CD14-positive monocyte (primary cell): Measurements from ENCODE around the gene FOXA3. TPM values are rescaled to one million over a fixed set of nuclear protein-coding genes. Genes with fewer than 3 reads are reported as not detected.
A peak's percentile ranks its signal among the peaks of the same experiment; 100 is the strongest.
"Not testable (repeated sequence)": the region's sequence is repeated elsewhere in the genome, so short reads cannot be mapped to it uniquely, and the experiment has no call there.

ENCODE experiments used
- DNase-seq, 3 donors: peaks; one replicate each; pipeline ENCODE4 v3.0.0-alpha.2; 2011 to 2022
- H2AFZ ChIP-seq: 2 replicates; pipeline ENCODE4 v1.6.0; 2012; ENCODE audit warnings: mild to moderate bottlenecking, low read depth, low read length, inconsistent platforms; ENCODE audit not compliant: insufficient read depth, poor library complexity, severe bottlenecking
- H3K27ac ChIP-seq, 2 donors: 1 replicate in 1 of 2; 2 replicates in 1 of 2; pipeline ENCODE4 v1.5.1; 2012 to 2013; ENCODE audit warnings: low read length in 2 of 2, control low read depth in 1 of 2, inconsistent platforms in 1 of 2, low read depth in 1 of 2, mild to moderate bottlenecking in 1 of 2
- H3K27me3 ChIP-seq, 2 donors: one replicate each; pipeline versions ENCODE4 v1.6.0 to v1.6.1; 2011 to 2013; ENCODE audit warnings: low read length in 2 of 2; ENCODE audit not compliant: control insufficient read depth in 2 of 2, insufficient read depth in 2 of 2
- H3K36me3 ChIP-seq, 2 donors: replicated peaks in 1 of 2; 1 replicate in 1 of 2; 2 replicates in 1 of 2; pipeline versions ENCODE4 v1.5.1 to v1.6.1; 2012 to 2013; ENCODE audit warnings: low read length in 2 of 2, control low read depth in 1 of 2, inconsistent platforms in 1 of 2, mild to moderate bottlenecking in 1 of 2; ENCODE audit not compliant: insufficient read depth in 2 of 2, control insufficient read depth in 1 of 2
- H3K4me1 ChIP-seq, 2 donors: 1 replicate in 1 of 2; 2 replicates in 1 of 2; pipeline versions ENCODE4 v1.5.1 to v1.6.1; 2012 to 2013; ENCODE audit warnings: low read length in 2 of 2, control low read depth in 1 of 2, inconsistent platforms in 1 of 2, mild to moderate bottlenecking in 1 of 2, moderate library complexity in 1 of 2; ENCODE audit not compliant: insufficient read depth in 2 of 2, control insufficient read depth in 1 of 2
- H3K4me2 ChIP-seq: replicated peaks from 2 replicates; pipeline ENCODE3; 2012; ENCODE audit warnings: low read length, moderate library complexity, mild to moderate bottlenecking; ENCODE audit not compliant: poor library complexity, severe bottlenecking; ENCODE audit errors: extremely low read depth
- H3K4me3 ChIP-seq, 3 experiments: fragments of 200-600 bp in 1 of 3; sonication (generic) in 1 of 3; replicated peaks in 1 of 3; 1 replicate in 2 of 3; 2 replicates in 1 of 3; pipeline ENCODE4 v1.5.1; 2011 to 2013; ENCODE audit warnings: low read length in 3 of 3, mild to moderate bottlenecking in 3 of 3, control low read depth in 2 of 3, low read depth in 2 of 3, inconsistent platforms in 1 of 3, moderate library complexity in 1 of 3
- H3K79me2 ChIP-seq: 2 replicates; pipeline ENCODE4 v1.6.0; 2012; ENCODE audit warnings: mild to moderate bottlenecking, control low read depth, inconsistent platforms, low read length, moderate library complexity; ENCODE audit not compliant: insufficient read depth
- H3K9ac ChIP-seq: 2 replicates; pipeline ENCODE4 v1.6.0; 2017; ENCODE audit warnings: low read length, mild to moderate bottlenecking; ENCODE audit not compliant: insufficient read depth, poor library complexity, severe bottlenecking
- H3K9me3 ChIP-seq, 2 donors: replicated peaks in 1 of 2; 1 replicate in 1 of 2; 2 replicates in 1 of 2; pipeline versions ENCODE4 v1.5.1 to v1.6.1; 2012 to 2013; ENCODE audit warnings: low read length in 2 of 2, control low read depth in 1 of 2; ENCODE audit not compliant: control insufficient read depth in 1 of 2, insufficient read depth in 1 of 2
- H4K20me1 ChIP-seq: 2 replicates; pipeline ENCODE4 v1.6.0; 2012; ENCODE audit warnings: mild to moderate bottlenecking, low read length, control low read depth, moderate library complexity; ENCODE audit not compliant: insufficient read depth
- H3K27ac Mint-ChIP-seq, 7 donors: one replicate each; pipeline ENCODE4 v1.8.0; 2020; ENCODE audit warnings: mild to moderate bottlenecking in 7 of 7, mixed read lengths in 7 of 7, moderate library complexity in 6 of 7, inconsistent platforms in 2 of 7
- H3K27me3 Mint-ChIP-seq, 3 donors: one replicate each; pipeline ENCODE4 v1.8.0; 2021 to 2022; ENCODE audit warnings: low read depth in 3 of 3, mild to moderate bottlenecking in 3 of 3, mixed read lengths in 3 of 3, moderate library complexity in 3 of 3, inconsistent platforms in 1 of 3
- H3K36me3 Mint-ChIP-seq, 2 donors: one replicate each; pipeline ENCODE4 v1.8.0; 2020; ENCODE audit warnings: mixed read lengths in 2 of 2, inconsistent platforms in 1 of 2, mild to moderate bottlenecking in 1 of 2
- H3K4me1 Mint-ChIP-seq: one replicate; pipeline ENCODE4 v1.8.0; 2020; ENCODE audit warnings: mild to moderate bottlenecking, mixed read lengths
- H3K4me3 Mint-ChIP-seq, 2 donors: one replicate each; pipeline ENCODE4 v1.8.0; 2020; ENCODE audit warnings: mild to moderate bottlenecking in 2 of 2, mixed read lengths in 2 of 2, moderate library complexity in 1 of 2
- H3K9me3 Mint-ChIP-seq, 7 donors: one replicate each; pipeline ENCODE4 v1.8.0; 2020 to 2022; ENCODE audit warnings: mixed read lengths in 7 of 7, mild to moderate bottlenecking in 6 of 7, moderate library complexity in 6 of 7, inconsistent platforms in 2 of 7
- WGBS: methylation state at CpG from one replicate; pipeline ENCODE4 v1.1.5; 2013; ENCODE audit warnings: missing lambda C conversion rate; ENCODE audit not compliant: insufficient coverage; 5-methylcytosine and 5-hydroxymethylcytosine counted together
- intact Hi-C, 2 donors: fragments of 100-400 bp; cut with micrococcal nuclease; formaldehyde crosslinking; loops; one replicate each; pipeline versions ENCODE4 v1.15.0 to v1.15.1; 2023
- polyA plus RNA-seq, 3 donors: library from polyadenylated mRNA; depleted of rRNA in 1 of 3; unstranded in 2 of 3; stranded (reverse) in 1 of 3; fragments of 300-500 nt in 2 of 3; fragments of >200 nt in 1 of 3; fragmentation: Illumina TruSeq in 2 of 3; gene quantifications; 1 replicate in 2 of 3; 2 replicates in 1 of 3; pipeline ENCODE4 v1.2.3, GENCODE V29; 2012 to 2021
- TF ChIP-seq, protein P1 (sequence below): fragments of 200-600 bp; IDR thresholded peaks from one replicate; pipeline ENCODE4 v1.8.0; 2022; ENCODE audit warnings: antibody characterized with exemption, mild to moderate bottlenecking

The FOXA3 gene
- polyA plus RNA-seq, 3 donors = not detected

DNA sequence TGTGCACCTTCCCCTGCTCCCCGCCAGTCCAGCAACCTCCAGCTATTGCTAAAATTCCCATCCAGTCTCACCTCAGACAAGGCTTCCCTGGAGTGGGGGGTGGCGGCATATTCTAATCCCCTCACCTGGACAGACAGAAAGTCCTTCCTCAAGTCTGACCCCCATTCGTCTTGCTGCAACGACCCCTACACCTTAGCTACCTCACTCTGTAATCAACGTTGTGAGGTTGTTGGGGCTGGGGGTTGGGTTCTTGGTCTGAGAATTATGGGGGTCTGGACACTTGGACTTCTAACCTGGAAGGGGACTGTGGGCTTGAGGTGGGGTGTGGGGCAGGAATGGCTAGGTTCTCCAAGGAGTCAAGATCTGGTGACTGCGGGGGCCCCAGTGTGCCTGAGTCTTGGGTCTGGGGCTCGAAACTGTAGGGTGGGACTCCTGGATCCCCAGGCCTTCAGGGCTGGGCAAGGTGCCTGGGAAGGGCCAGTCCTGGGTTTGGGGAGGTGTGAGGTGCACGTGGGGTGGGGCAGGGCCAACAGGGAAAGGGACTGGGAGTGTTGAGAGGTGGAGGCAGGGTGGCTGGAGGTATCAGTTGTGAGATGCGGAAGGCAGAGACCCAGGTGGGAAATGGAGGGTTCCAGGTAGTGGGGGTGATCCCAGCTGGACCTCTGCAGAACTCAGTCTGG, 1.3 kb downstream of the FOXA3 start:
- intact Hi-C loops = loop anchor here (10.0 kb wide), 3 partner anchors 59 to 989 kb away; partner anchors contain the start of genes AP2S1 (in 1 of the 2), FBXO46 (in 1 of the 2) and MEIOSIN (in 1 of the 2)
- H3K36me3 ChIP-seq = no peaks in the 10 kb centered on the region
- no peak overlapping the region for H3K27ac Mint-ChIP-seq
- 86% methylated on average over 4 of the region's 9 CpGs for WGBS
- no peak overlapping the region for H3K4me3 ChIP-seq
- H3K27me3 Mint-ChIP-seq = peaks cover 37 to 56% (median 50%) of the 10 kb centered on the region in 3 donors
- peaks cover 0 to 8% of the 10 kb centered on the region in 2 donors for H3K9me3 ChIP-seq
- peaks cover 30% of the 10 kb centered on the region for H3K4me1 Mint-ChIP-seq
- no peak overlapping the region for H3K27ac ChIP-seq
- peaks cover 12% of the 10 kb centered on the region for H4K20me1 ChIP-seq
- no peak overlapping the region for H2AFZ ChIP-seq
- no peak overlapping the region for H3K4me2 ChIP-seq
- H3K9ac ChIP-seq = no peak overlapping the region
- peaks cover 27 to 37% of the 10 kb centered on the region in 2 donors for H3K4me1 ChIP-seq
- H3K4me3 Mint-ChIP-seq = peak overlapping the region in 1 of 2 donors; percentile 87
- peaks cover 9 to 10% of the 10 kb centered on the region in 2 donors for H3K36me3 Mint-ChIP-seq
- H3K9me3 Mint-ChIP-seq = peaks cover 0 to 20% (median 10%) of the 10 kb centered on the region in 7 donors
- H3K27me3 ChIP-seq = peaks cover 21 to 38% of the 10 kb centered on the region in 2 donors
- no peak for DNase-seq
- peaks cover 23% of the 10 kb centered on the region for H3K79me2 ChIP-seq
- TF ChIP-seq, protein P1, sequence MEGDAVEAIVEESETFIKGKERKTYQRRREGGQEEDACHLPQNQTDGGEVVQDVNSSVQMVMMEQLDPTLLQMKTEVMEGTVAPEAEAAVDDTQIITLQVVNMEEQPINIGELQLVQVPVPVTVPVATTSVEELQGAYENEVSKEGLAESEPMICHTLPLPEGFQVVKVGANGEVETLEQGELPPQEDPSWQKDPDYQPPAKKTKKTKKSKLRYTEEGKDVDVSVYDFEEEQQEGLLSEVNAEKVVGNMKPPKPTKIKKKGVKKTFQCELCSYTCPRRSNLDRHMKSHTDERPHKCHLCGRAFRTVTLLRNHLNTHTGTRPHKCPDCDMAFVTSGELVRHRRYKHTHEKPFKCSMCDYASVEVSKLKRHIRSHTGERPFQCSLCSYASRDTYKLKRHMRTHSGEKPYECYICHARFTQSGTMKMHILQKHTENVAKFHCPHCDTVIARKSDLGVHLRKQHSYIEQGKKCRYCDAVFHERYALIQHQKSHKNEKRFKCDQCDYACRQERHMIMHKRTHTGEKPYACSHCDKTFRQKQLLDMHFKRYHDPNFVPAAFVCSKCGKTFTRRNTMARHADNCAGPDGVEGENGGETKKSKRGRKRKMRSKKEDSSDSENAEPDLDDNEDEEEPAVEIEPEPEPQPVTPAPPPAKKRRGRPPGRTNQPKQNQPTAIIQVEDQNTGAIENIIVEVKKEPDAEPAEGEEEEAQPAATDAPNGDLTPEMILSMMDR = no peak

DNA sequence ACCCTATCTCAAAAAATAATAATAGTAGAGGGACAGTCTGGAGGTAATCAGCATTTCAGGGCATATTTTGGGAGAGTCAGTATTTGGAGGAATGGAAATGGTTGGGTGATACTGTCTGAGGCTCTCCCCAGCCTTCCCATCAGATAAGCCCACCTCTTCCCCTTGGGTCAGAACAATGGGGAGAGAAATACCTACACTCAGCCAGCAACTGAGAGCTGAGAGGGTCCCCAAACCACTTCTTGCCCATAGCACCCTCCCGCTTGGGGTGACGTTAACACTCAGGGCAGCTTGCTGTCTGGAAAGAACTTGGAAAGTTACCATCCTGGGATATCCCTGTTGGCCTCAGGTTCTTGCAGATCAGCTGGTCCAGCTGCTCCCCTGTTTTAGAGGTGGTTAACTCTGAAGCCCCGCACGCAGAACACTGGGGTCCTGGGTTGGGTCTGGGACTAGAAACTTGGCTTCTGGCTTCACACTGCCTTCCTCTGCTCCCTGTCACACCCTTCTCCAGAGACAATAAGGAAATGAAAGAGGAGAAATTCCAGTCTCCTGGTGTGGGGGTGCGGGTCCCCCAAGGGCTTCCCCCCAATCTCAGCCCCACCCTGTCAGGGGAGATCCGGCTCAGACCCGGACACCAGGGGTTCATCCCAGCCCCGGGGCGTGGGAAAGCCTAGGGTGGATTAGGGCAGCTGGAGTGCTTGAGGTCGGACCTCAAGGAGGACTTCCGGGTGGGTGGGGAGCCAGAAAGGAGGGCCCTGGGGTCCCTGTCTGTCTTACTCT, 2.5 kb downstream of the FOXA3 start:
- Histone ChIP-seq H4K20me1 (peaks cover 4% of the 10 kb centered on the region), H3K4me2 (no peak overlapping the region), H3K79me2 (peaks cover 12% of the 10 kb centered on the region), H2AFZ (no peak overlapping the region), H3K9ac (no peak overlapping the region), H3K4me1 (peaks cover 18 to 26% of the 10 kb centered on the region in 2 donors), H3K9me3 (peaks cover 0 to 8% of the 10 kb centered on the region in 2 donors), H3K36me3 (no peaks in the 10 kb centered on the region), H3K27me3 (peaks cover 21 to 38% of the 10 kb centered on the region in 2 donors), H3K27ac (no peak overlapping the region), H3K4me3 (no peak overlapping the region)
- Mint-ChIP-seq H3K9me3 (peaks cover 0 to 20% (median 10%) of the 10 kb centered on the region in 7 donors), H3K4me3 (peak overlapping the region in 1 of 2 donors; percentile 47), H3K27me3 (peaks cover 40 to 60% (median 49%) of the 10 kb centered on the region in 3 donors), H3K36me3 (peaks cover 8 to 10% of the 10 kb centered on the region in 2 donors), H3K4me1 (peaks cover 24% of the 10 kb centered on the region), H3K27ac (peak overlapping the region in 1 of 7 donors; percentile 45)
- TF ChIP-seq, protein P1 = no peak
- DNase-seq = no peak
- intact Hi-C loops = loop anchor here (10.0 kb wide), 3 partner anchors 58 to 988 kb away; partner anchors contain the start of genes AP2S1 (in 1 of the 2), FBXO46 (in 1 of the 2) and MEIOSIN (in 1 of the 2)
- WGBS = 100% methylated on average over 2 of the region's 11 CpGs

DNA sequence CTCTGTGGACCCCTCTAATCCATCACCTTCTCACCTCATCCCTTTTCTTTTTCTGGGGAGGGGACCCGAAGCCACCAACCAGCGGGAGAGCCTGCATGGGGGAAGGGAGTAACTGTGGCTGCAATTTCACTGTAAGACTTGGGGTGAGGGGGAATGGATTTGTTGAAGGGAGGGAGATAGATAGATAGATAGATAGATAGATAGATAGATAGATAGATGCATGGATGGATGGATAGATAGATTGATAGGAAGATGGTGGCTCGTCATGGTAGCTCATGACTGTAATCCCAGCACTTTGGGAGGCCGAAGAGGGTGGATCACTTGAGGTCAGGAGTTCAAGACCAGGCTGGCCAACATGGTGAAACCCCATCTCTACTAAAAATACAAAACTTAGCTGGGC, 3.1 kb downstream of the FOXA3 start:
- WGBS = no CpG with 5 or more reads among the region's 4 CpGs
- H4K20me1 ChIP-seq, H2AFZ ChIP-seq, H3K4me3 ChIP-seq, H3K79me2 ChIP-seq, H3K4me2 ChIP-seq, H3K9ac ChIP-seq, DNase-seq, H3K9me3 ChIP-seq, H3K4me3 Mint-ChIP-seq, H3K36me3 ChIP-seq, H3K27ac ChIP-seq: not testable (repeated sequence)
- H3K9me3 Mint-ChIP-seq = peaks cover 0 to 20% (median 10%) of the 10 kb centered on the region in 7 donors
- H3K27me3 Mint-ChIP-seq = peaks cover 42 to 60% (median 49%) of the 10 kb centered on the region in 3 donors
- Histone ChIP-seq H3K27me3 (peaks cover 21 to 38% of the 10 kb centered on the region in 2 donors), H3K4me1 (peaks cover 11 to 20% of the 10 kb centered on the region in 2 donors)
- H3K27ac Mint-ChIP-seq = peak overlapping the region in 1 of 7 donors; percentile 45
- peaks cover 8 to 10% of the 10 kb centered on the region in 2 donors for H3K36me3 Mint-ChIP-seq
- peaks cover 18% of the 10 kb centered on the region for H3K4me1 Mint-ChIP-seq
- intact Hi-C loops = loop anchor here (10.0 kb wide), 3 partner anchors 58 to 988 kb away; partner anchors contain the start of genes AP2S1 (in 1 of the 2), FBXO46 (in 1 of the 2) and MEIOSIN (in 1 of the 2)
